Right lung (tissue), 10 donors: Measurements from ENCODE around the gene RAB21. TPM values are rescaled to one million over a fixed set of nuclear protein-coding genes. Genes with fewer than 3 reads are reported as not detected.
A peak's percentile ranks its signal among the peaks of the same experiment; 100 is the strongest.

Source experiments
- DNase-seq, 2 donors: peaks; one replicate each; pipeline ENCODE4 v3.0.0-alpha.2; 2013
- long read RNA-seq, 8 donors: transcript quantifications; one replicate each; lab custom pipeline, GENCODE V29; 2026
- polyA plus RNA-seq, 5 donors: library from polyadenylated mRNA; unstranded; fragments of 120-200 nt; gene quantifications; one replicate each; pipeline versions ENCODE4 v1.2.1 to v1.2.3, GENCODE V29; 2013; ENCODE audit warnings: inconsistent platforms in 1 of 5, low replicate concordance in 1 of 5; ENCODE audit not compliant: insufficient read length in 5 of 5, insufficient read depth in 1 of 5

The RAB21 gene, protein sequence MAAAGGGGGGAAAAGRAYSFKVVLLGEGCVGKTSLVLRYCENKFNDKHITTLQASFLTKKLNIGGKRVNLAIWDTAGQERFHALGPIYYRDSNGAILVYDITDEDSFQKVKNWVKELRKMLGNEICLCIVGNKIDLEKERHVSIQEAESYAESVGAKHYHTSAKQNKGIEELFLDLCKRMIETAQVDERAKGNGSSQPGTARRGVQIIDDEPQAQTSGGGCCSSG
- 10 to 100 TPM; 41.9 to 55.3 (median 52.7) TPM for polyA plus RNA-seq
- long read RNA-seq, donor 1, full-length matches to known transcripts: 15 of 72 reads
- long read RNA-seq, donor 1, partial matches to known transcripts: 57 of 72 reads
- long read RNA-seq, donor 1, other reads (novel, unspliced or antisense): 0 of 72 reads
- long read RNA-seq, donor 2, full-length matches to known transcripts: 7 of 7 reads
- long read RNA-seq, donor 2, partial matches to known transcripts: 0 of 7 reads
- long read RNA-seq, donor 2, other reads (novel, unspliced or antisense): 0 of 7 reads
- long read RNA-seq, donor 3, full-length matches to known transcripts: 8 of 8 reads
- long read RNA-seq, donor 3, partial matches to known transcripts: 0 of 8 reads
- long read RNA-seq, donor 3, other reads (novel, unspliced or antisense): 0 of 8 reads
- long read RNA-seq, donor 4, full-length matches to known transcripts: 11 of 11 reads
- long read RNA-seq, donor 4, partial matches to known transcripts: 0 of 11 reads
- long read RNA-seq, donor 4, other reads (novel, unspliced or antisense): 0 of 11 reads
- long read RNA-seq, donor 5, full-length matches to known transcripts: 13 of 40 reads
- long read RNA-seq, donor 5, partial matches to known transcripts: 27 of 40 reads
- long read RNA-seq, donor 5, other reads (novel, unspliced or antisense): 0 of 40 reads
- long read RNA-seq, donor 6, full-length matches to known transcripts: 18 of 18 reads
- long read RNA-seq, donor 6, partial matches to known transcripts: 0 of 18 reads
- long read RNA-seq, donor 6, other reads (novel, unspliced or antisense): 0 of 18 reads
- long read RNA-seq, donor 7, full-length matches to known transcripts: 22 of 22 reads
- long read RNA-seq, donor 7, partial matches to known transcripts: 0 of 22 reads
- long read RNA-seq, donor 7, other reads (novel, unspliced or antisense): 0 of 22 reads
- long read RNA-seq, donor 8, full-length matches to known transcripts: 2 of 2 reads
- long read RNA-seq, donor 8, partial matches to known transcripts: 0 of 2 reads
- long read RNA-seq, donor 8, other reads (novel, unspliced or antisense): 0 of 2 reads

GRCh38 chr12:71754461-71755145, at the start of gene RAB21:
RAB21 (plus strand) TSS chr12:71754863; CDS start chr12:71755130, 267 bp downstream.
- peak; percentile 93 to 94 for DNase-seq

DNA sequence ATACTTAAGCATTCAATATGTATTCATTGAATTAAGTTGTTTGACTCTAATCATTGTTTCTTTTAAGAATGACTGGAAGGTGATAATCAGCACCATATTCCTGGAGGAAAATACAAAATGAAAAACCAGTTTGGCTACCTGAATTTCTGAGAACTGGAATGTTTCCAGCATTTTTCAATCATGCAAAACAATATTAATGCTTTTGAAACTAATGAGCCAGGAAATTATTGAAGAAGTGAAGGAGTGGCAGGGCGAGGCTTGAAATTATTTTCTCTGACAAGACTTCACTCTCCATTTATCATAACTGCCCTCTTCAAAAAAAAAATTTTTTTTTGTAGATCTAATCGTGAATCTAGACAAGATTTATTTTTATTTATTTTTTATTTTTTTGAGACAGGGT, 49.7 kb upstream of the RAB21 start:
- no peak for DNase-seq

DNA sequence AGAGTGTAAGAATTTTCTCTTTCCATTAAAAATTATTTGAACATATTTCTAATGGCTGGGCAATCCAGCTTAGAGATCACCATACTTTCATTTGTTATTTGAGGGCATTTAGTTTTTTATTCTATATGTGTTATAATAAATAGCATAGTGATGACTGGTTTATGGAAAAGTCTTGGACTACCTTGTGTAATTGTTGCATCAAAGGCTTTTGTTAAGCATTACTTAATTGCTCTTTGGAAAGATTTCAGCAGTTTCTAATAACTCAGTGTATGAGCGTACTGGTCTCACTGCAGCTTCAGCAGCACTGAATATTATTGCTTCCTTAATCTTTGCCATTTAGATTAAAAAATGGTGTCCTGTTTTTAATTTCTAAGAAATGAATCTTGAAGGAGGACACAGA, 46.0 kb upstream of the RAB21 start:
- no peak for DNase-seq

DNA sequence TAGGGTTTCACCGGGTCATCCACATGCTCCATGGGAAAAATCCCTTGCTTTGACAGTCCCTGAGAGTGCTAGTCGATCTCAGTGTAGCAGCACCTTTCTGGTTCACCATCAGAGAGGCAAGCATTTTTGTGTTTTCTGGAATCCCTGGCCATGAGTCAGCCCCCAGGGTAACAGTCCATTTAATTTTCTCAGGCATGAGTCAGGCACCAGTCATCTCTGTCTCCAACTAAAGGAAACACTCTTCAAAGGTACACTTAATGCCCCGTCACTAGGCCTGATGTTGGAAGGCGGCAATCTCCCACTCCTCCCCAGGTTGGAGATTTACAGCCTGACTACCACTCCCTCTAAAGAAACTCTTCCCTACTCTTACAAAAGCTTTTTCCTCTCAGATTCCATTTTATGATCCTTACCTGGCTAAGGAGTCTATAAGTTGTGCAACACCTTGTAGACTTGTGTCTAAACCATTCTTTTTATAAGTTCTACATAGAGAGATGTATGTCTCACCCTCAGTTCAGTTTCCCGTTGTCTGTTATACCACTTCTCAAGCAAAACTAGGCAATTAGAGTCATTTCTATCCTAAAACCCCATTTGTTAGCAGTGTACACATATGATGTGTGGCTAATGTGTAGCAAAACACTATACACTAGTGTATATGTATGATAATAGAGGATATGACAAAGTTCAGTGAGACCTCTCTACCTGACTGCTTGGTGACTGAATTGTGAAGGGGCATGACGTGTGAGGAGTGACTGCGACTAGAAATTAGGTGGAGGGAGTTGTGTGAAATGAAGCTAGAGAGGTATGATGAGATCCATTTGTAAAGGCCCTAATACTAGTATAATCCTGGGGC, 44.2 kb upstream of the RAB21 start:
- DNase-seq: no peak

GRCh38 chr12:71718611-71719010, 36.1 kb upstream of the RAB21 start:
- no peak for DNase-seq

- no peak for DNase-seq
These were observed 34.9 kb upstream of the RAB21 start for GRCh38 chr12:71719647-71720370.

GRCh38 chr12:71721783-71722505, 32.7 kb upstream of the RAB21 start:
- no peak for DNase-seq

DNA sequence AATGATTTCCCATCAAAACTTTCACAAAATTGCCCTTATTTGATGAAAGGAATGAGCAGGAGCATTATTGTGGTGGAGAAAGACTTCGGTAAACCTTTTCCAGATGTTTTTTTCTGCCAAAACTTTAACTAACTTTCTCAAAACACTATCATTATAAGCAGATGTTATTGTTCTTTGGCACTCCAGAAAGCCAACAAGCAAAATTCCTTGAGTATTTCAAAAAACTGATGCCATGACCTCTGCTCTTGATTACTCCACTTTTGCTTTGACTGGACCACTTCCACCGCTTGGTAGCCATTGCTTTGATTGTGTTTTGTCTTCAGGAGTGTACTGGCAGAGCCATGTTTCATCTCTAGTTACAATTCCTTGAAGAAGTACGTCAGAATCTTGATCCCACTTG, 29.7 kb upstream of the RAB21 start:
- no peak for DNase-seq

DNA sequence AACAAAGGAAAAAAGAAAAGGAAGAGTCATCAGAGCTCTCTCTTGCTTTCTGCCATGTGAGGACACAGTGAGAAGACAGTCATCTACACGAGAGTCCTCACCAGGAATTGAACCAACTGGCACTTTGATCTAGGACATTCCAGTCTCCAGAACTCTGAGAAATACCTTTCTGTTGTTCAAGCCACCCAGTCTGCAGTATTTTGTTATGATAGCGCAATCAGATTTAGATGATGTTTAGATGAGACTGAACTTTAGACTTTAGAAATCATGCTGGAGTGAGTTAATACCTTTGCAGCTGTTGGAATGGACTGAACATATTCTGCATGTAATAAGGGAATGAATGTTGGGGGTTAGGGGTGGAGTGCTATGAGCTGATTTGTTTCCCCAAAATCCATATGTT, 28.1 kb upstream of the RAB21 start:
- no peak for DNase-seq

DNA sequence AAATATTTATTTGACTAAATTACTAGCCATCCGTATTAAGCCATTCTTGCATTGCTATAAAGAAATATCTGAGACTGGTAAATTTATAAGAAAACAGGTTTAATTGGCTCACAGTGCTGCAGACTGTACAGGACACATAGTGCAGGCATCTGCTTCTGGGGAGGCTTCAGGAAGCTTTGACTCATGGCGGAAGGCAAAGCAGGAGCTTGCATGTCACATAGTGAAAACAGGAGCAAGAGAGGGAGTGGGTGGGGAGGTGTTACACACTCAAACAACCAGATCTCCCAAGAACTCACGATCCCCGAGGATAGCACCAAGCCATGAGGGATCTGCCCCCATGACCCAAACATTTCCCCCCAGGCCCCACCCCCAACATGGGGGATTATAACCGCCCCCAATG, 26.7 kb upstream of the RAB21 start:
- no peak for DNase-seq

DNA sequence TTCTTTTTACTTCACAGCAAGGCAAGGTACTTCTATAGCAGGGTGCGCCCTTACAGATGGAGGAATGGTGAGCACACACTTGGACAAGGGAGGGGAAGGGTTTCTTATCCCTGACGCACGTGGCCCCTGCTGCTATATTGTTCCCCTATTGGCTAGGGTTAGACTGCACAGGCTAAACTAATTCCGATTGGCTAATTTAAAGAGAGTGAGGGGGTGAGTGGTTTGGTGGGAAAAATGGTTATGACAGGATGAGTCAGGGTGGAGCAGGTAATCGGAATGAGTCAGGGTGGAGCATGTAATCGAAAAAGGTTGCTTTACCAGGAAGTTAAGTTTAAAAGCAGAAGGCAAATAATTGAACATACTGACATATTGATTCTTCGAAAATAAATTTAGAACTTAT, 23.7 kb upstream of the RAB21 start:
- no peak for DNase-seq

DNA sequence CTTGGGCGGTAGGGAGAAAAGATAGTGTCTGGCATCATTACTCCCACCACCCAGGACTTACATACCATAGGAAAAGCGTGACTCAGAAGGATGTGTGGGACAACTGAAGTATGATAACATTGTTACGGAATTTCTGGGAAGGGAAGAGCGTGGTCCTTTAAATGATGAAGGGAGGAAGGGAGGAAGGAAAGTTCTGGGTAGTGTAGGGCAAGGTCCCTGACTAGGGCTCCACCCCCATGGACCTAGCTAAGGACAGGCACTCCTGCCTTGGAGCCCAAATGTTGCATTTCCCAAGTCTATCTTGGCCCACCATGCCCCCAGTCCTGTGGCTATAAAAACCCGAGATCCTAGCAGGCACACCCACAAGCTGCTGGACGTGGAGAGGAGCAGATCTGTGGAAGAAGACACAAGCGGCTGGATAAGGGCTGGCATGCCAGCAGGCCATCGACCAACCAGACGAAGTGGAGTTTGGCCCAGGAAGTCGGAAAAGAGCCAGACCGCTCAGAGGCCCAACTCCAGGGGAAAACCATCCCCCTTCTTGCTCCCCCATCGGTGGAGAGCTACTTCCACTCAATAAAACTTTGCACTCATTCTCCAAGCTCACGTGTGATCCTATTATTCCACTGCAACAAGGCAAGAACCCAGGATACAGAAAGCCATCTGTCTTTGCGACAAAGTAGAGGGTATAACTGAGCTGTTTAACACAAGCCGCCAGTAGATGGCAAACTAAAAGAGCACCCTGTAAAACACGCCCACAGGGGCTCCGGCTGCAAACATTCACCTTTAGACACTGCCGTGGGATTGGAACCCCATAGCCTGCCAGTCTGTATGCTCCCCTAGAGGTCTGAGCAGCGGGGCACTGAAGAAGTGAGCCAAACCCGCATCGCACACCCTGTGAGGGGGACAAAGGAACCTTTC, 23.0 kb upstream of the RAB21 start:
- DNase-seq: no peak

GRCh38 chr12:71732357-71732712, 22.3 kb upstream of the RAB21 start:
- no peak for DNase-seq

DNA sequence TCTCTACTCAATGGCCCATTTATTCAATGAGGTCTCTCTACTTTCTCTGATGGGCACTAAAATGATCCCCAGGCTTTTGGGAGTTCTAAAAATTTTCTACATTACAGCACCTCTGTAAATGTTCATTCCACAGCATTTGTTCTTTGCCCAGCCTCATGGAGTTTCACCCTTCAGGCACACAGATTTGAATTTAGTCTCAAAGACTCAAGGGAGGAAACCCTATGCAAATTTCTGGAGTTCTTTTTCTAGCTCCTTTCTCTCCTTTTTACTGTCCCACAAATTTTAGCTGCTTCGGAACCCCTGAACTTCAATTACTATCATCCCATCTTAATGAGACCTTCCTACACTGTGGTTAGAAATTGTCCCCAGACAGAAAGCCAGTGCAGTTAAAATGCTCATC, 17.5 kb upstream of the RAB21 start:
- DNase-seq: no peak

- no peak for DNase-seq
These were observed 11.7 kb upstream of the RAB21 start for GRCh38 chr12:71742998-71743397.

GRCh38 chr12:71744522-71745300, 10.0 kb upstream of the RAB21 start:
- DNase-seq: no peak
